Activated CD4-positive, alpha-beta T cell treated with anti-CD3 and anti-CD28 coated beads for 36 hours (primary cell): ENCODE data around the gene MVD. TPM values are rescaled to one million over a fixed set of nuclear protein-coding genes. Genes with fewer than 3 reads are reported as not detected.

Source experiments
- ATAC-seq: fragments of 200-7000 bp; cut with Tn5 transposase; one replicate; pipeline ENCODE4 v1.10.0; 2021; ENCODE audit warnings: mild to moderate bottlenecking, moderate library complexity
- CTCF ChIA-PET: fragments of 350-600 bp; sonication (Branson Sonifier 250); formaldehyde crosslinking; loops from one replicate; lab custom pipeline; 2021; ENCODE audit warnings: antibody characterized with exemption; lab: Charles Lee
- POLR2A ChIA-PET: fragments of 350-600 bp; sonication (Branson Sonifier 250); formaldehyde crosslinking; loops from one replicate; lab custom pipeline; 2021; ENCODE audit warnings: antibody characterized with exemption, inconsistent platforms; lab: Charles Lee
- DNase-seq: peaks from one replicate; pipeline ENCODE4 v3.0.0-alpha.2; 2020
- H3K27ac Mint-ChIP-seq: one replicate; pipeline ENCODE4 v1.8.0; 2021; ENCODE audit warnings: mixed read lengths
- H3K27me3 Mint-ChIP-seq: one replicate; pipeline ENCODE4 v1.8.0; 2021; ENCODE audit warnings: mixed read lengths
- H3K36me3 Mint-ChIP-seq: one replicate; pipeline ENCODE4 v1.8.0; 2021; ENCODE audit warnings: low read depth, mixed read lengths
- H3K4me1 Mint-ChIP-seq: one replicate; pipeline ENCODE4 v1.8.0; 2021; ENCODE audit warnings: mixed read lengths
- H3K4me3 Mint-ChIP-seq: one replicate; pipeline ENCODE4 v1.8.0; 2021; ENCODE audit warnings: mild to moderate bottlenecking, moderate library complexity, mixed read lengths
- H3K9me3 Mint-ChIP-seq: one replicate; pipeline ENCODE4 v1.8.0; 2021; ENCODE audit warnings: low read depth, mixed read lengths
- intact Hi-C, 2 experiments: fragments of 100-400 bp; cut with DNase I in 1 of 2; cut with micrococcal nuclease in 1 of 2; formaldehyde crosslinking; loops; one replicate each; pipeline versions ENCODE4 v1.14.2 to v1.15.1; 2022 to 2024; cut with DNase I, micrococcal nuclease
- total RNA-seq, 2 experiments: library from RNA; stranded (reverse); gene quantifications; one replicate each; pipeline ENCODE4 v1.2.3, GENCODE V29; 2021

The MVD gene
- total RNA-seq, 2 experiments from 2014 or later, result 62.8 to 81.1 TPM

GRCh38 chr16:88688013-88688778, 25.3 kb upstream of the MVD start:
- ATAC-seq (no peak), DNase-seq (no peak)
- H3K4me3 Mint-ChIP-seq, result no peak overlapping the region
- no peaks in the 10 kb centered on the region for H3K9me3 Mint-ChIP-seq
- intact Hi-C loops, result no loop called here
- peaks cover 46% of the 10 kb centered on the region for H3K4me1 Mint-ChIP-seq
- ChIA-PET CTCF (interaction anchor here (1.3 kb wide), 1 partner anchor 14 kb away, joined by 6 read pairs; no protein-coding TSS in a partner anchor), POLR2A (interaction anchor here (1.0 to 1.2 kb wide), 2 partner anchors 13 to 17 kb away, joined by 4 to 7 read pairs; no protein-coding TSS in a partner anchor)
- H3K36me3 Mint-ChIP-seq, result no peaks in the 10 kb centered on the region
- H3K27ac Mint-ChIP-seq, result no peak overlapping the region
- H3K27me3 Mint-ChIP-seq, result no peaks in the 10 kb centered on the region

GRCh38 chr16:88687676-88688012, 24.8 kb upstream of the MVD start:
- no peaks in the 10 kb centered on the region for H3K9me3 Mint-ChIP-seq
- H3K4me1 Mint-ChIP-seq, result peaks cover 43% of the 10 kb centered on the region
- H3K27me3 Mint-ChIP-seq, result no peaks in the 10 kb centered on the region
- H3K4me3 Mint-ChIP-seq, result no peak overlapping the region
- CTCF ChIA-PET, result interaction anchor here (0.7 to 1.3 kb wide), 2 partner anchors 12 to 14 kb away, joined by 3 to 6 read pairs; no protein-coding TSS in a partner anchor
- no peak for ATAC-seq
- DNase-seq, result no peak
- POLR2A ChIA-PET, result interaction anchor here (1.0 to 1.2 kb wide), 2 partner anchors 14 to 18 kb away, joined by 4 to 7 read pairs; no protein-coding TSS in a partner anchor
- H3K27ac Mint-ChIP-seq, result no peak overlapping the region
- intact Hi-C loops, result loop anchor here (2.0 kb wide), 2 partner anchors 13 to 97 kb away; partner anchors contain the start of gene PIEZO1 (in 1 of the 2)
- H3K36me3 Mint-ChIP-seq, result no peaks in the 10 kb centered on the region

GRCh38 chr16:88687254-88687576, 24.3 kb upstream of the MVD start:
- intact Hi-C loops, result loop anchor here (2.0 kb wide), 2 partner anchors 14 to 98 kb away; partner anchors contain the start of gene PIEZO1 (in 1 of the 2)
- ChIA-PET CTCF (interaction anchor here (0.6 to 1.3 kb wide), 4 partner anchors 11 to 966 kb away, joined by 3 to 6 read pairs (median 4); no protein-coding TSS in a partner anchor), POLR2A (interaction anchor here (0.6 to 1.2 kb wide), 3 partner anchors 14 to 731 kb away, joined by 4 to 7 read pairs (median 5); no protein-coding TSS in a partner anchor)
- H3K9me3 Mint-ChIP-seq, result no peaks in the 10 kb centered on the region
- H3K4me1 Mint-ChIP-seq, result peaks cover 42% of the 10 kb centered on the region
- no peaks in the 10 kb centered on the region for H3K27me3 Mint-ChIP-seq
- no peak for DNase-seq
- H3K36me3 Mint-ChIP-seq, result no peaks in the 10 kb centered on the region
- H3K27ac Mint-ChIP-seq, result no peak overlapping the region
- no peak for ATAC-seq
- peak overlapping the region; percentile 70 for H3K4me3 Mint-ChIP-seq

GRCh38 chr16:88686439-88687253, 23.8 kb upstream of the MVD start, which contains the start of gene SNAI3:
TSS of gene SNAI3 (minus strand) at chr16:88686507. CDS start at chr16:88686406, 101 bp downstream.
- CTCF ChIA-PET, result interaction anchor here (0.6 to 1.3 kb wide), 5 partner anchors 11 to 967 kb away, joined by 3 to 6 read pairs (median 3); no protein-coding TSS in a partner anchor
- no peaks in the 10 kb centered on the region for H3K9me3 Mint-ChIP-seq
- H3K4me3 Mint-ChIP-seq, result peak within 1 kb of the TSS; percentile 70
- peak; percentile 69 for ATAC-seq
- peaks cover 42% of the 10 kb centered on the region for H3K4me1 Mint-ChIP-seq
- no peaks in the 10 kb centered on the region for H3K27me3 Mint-ChIP-seq
- peak; percentile 91 for DNase-seq
- no peaks in the 10 kb centered on the region for H3K36me3 Mint-ChIP-seq
- intact Hi-C loops, result loop anchor here (1.0 to 2.0 kb wide), 11 partner anchors 14 to 485 kb away; partner anchors contain the start of genes CTU2 (in 2 of the 2), RNF166 (in 2 of the 2), CDH15 (in 1 of the 2) and CYBA (in 1 of the 2)
- POLR2A ChIA-PET, result interaction anchor here (0.6 to 1.2 kb wide), 3 partner anchors 15 to 730 kb away, joined by 4 to 7 read pairs (median 5); no protein-coding TSS in a partner anchor
- peak within 1 kb of the TSS; percentile 37 for H3K27ac Mint-ChIP-seq

GRCh38 chr16:88686062-88686438, 23.2 kb upstream of the MVD start:
- H3K27me3 Mint-ChIP-seq, result no peaks in the 10 kb centered on the region
- no peaks in the 10 kb centered on the region for H3K9me3 Mint-ChIP-seq
- POLR2A ChIA-PET, result no interaction called here
- CTCF ChIA-PET, result interaction anchor here (0.8 kb wide), 1 partner anchor 816 kb away, joined by 3 read pairs; no protein-coding TSS in a partner anchor
- H3K4me3 Mint-ChIP-seq, result peak overlapping the region; percentile 70
- peaks cover 44% of the 10 kb centered on the region for H3K4me1 Mint-ChIP-seq
- peak overlapping the region; percentile 37 for H3K27ac Mint-ChIP-seq
- intact Hi-C loops, result loop anchor here (1.0 to 2.0 kb wide), 11 partner anchors 15 to 485 kb away; partner anchors contain the start of genes CTU2 (in 2 of the 2), RNF166 (in 2 of the 2), CDH15 (in 1 of the 2) and CYBA (in 1 of the 2)
- DNase-seq (peak; percentile 65), ATAC-seq (peak; percentile 27)
- H3K36me3 Mint-ChIP-seq, result peaks cover under 1% of the 10 kb centered on the region

GRCh38 chr16:88685156-88686061, 22.5 kb upstream of the MVD start:
- no peaks in the 10 kb centered on the region for H3K9me3 Mint-ChIP-seq
- DNase-seq (peak; percentile 85), ATAC-seq (peak; percentile 13)
- intact Hi-C loops, result loop anchor here (1.0 to 2.0 kb wide), 11 partner anchors 15 to 486 kb away; partner anchors contain the start of genes CTU2 (in 2 of the 2), RNF166 (in 2 of the 2), CDH15 (in 1 of the 2) and CYBA (in 1 of the 2)
- H3K27me3 Mint-ChIP-seq, result no peaks in the 10 kb centered on the region
- ChIA-PET POLR2A (interaction anchor here (1.5 kb wide), 1 partner anchor 20 kb away, joined by 3 read pairs; no protein-coding TSS in a partner anchor), CTCF (interaction anchor here (0.6 to 1.5 kb wide), 12 partner anchors 10 to 227 kb away, joined by 3 to 7 read pairs (median 3); partner anchors contain the start of gene MVD)
- peaks cover 3% of the 10 kb centered on the region for H3K36me3 Mint-ChIP-seq
- peak overlapping the region; percentile 70 for H3K4me3 Mint-ChIP-seq
- H3K27ac Mint-ChIP-seq, result peak overlapping the region; percentile 51
- H3K4me1 Mint-ChIP-seq, result peaks cover 42% of the 10 kb centered on the region

GRCh38 chr16:88684569-88685155, 21.8 kb upstream of the MVD start:
- DNase-seq (no peak), ATAC-seq (no peak)
- Mint-ChIP-seq H3K36me3 (peaks cover 3% of the 10 kb centered on the region), H3K9me3 (no peaks in the 10 kb centered on the region), H3K27ac (peak overlapping the region; percentile 51), H3K27me3 (no peaks in the 10 kb centered on the region), H3K4me3 (peak overlapping the region; percentile 70), H3K4me1 (peaks cover 40% of the 10 kb centered on the region)
- ChIA-PET CTCF (interaction anchor here (0.6 to 1.5 kb wide), 11 partner anchors 10 to 227 kb away, joined by 3 to 7 read pairs (median 3); partner anchors contain the start of gene MVD), POLR2A (interaction anchor here (1.5 kb wide), 1 partner anchor 21 kb away, joined by 3 read pairs; no protein-coding TSS in a partner anchor)
- intact Hi-C loops, result no loop called here

- DNase-seq (peak; percentile 91), ATAC-seq (peak; percentile 81)
- H3K27ac Mint-ChIP-seq, result peak overlapping the region; percentile 91
- H3K4me1 Mint-ChIP-seq, result peaks cover 40% of the 10 kb centered on the region
- ChIA-PET POLR2A (no interaction called here), CTCF (interaction anchor here (0.7 to 1.6 kb wide), 7 partner anchors 9 to 176 kb away, joined by 3 to 4 read pairs (median 3); partner anchors contain the start of genes IL17C and MVD)
- peaks cover 3% of the 10 kb centered on the region for H3K36me3 Mint-ChIP-seq
- H3K27me3 Mint-ChIP-seq, result no peaks in the 10 kb centered on the region
- peak overlapping the region; percentile 49 for H3K4me3 Mint-ChIP-seq
- intact Hi-C loops, result loop anchor here in 1 of 2 experiments (1.0 kb wide), 3 partner anchors 19 to 31 kb away; partner anchors contain the start of genes CTU2, CYBA, MVD and RNF166
- H3K9me3 Mint-ChIP-seq, result no peaks in the 10 kb centered on the region
Measured at GRCh38 chr16:88681709-88682451, 19.0 kb upstream of the MVD start.
